AG09319 (cell line): ENCODE data around the gene CLEC3B.

Experiments
- DNase-seq: peaks from one replicate; pipeline ENCODE4 v3.0.0-alpha.2; 2010; ENCODE audit warnings: low read depth; ENCODE audit errors: extremely low read depth
- CTCF ChIP-seq: IDR thresholded peaks from 2 replicates; pipeline ENCODE4 v1.5.1; 2011; ENCODE audit warnings: low read depth, mild to moderate bottlenecking, inconsistent platforms, low read length, moderate library complexity

CLEC3B gene

GRCh38 chr3:45056608-45057301 is 30.7 kb downstream of the CLEC3B start:
- no peak for DNase-seq
- TF ChIP-seq CTCF, result no peak

- TF ChIP-seq CTCF, result no peak
- no peak for DNase-seq
These were observed 31.5 kb downstream of the CLEC3B start for GRCh38 chr3:45057557-45057956.

- DNase-seq, result no peak
- TF ChIP-seq CTCF, result no peak
These were observed 33.0 kb downstream of the CLEC3B start for GRCh38 chr3:45059132-45059531.

- no peak for TF ChIP-seq CTCF
- no peak for DNase-seq
These were observed 34.2 kb downstream of the CLEC3B start for GRCh38 chr3:45060165-45060892.

GRCh38 chr3:45062697-45063070 is 36.6 kb downstream of the CLEC3B start:
- no peak for TF ChIP-seq CTCF
- DNase-seq, result no peak

- DNase-seq, result no peak
- TF ChIP-seq CTCF, result no peak
These were observed 38.6 kb downstream of the CLEC3B start for GRCh38 chr3:45064512-45065372.

GRCh38 chr3:45065373-45065720 is 39.2 kb downstream of the CLEC3B start:
- no peak for TF ChIP-seq CTCF

More at GRCh38 chr3:45065373-45065720, 39.2 kb downstream of the CLEC3B start:
- no peak for DNase-seq
